Mesodermal cell (in vitro differentiated cells): ENCODE measurements around the gene PBLD.
"Not testable (repeated sequence)": the region's sequence is repeated elsewhere in the genome, so short reads cannot be mapped to it uniquely, and the experiment has no call there.

Experiments used
- H3K27ac ChIP-seq: 2 replicates; pipeline ENCODE4 v1.7.0; 2013; ENCODE audit warnings: mild to moderate bottlenecking, low read depth, low read length, moderate library complexity; ENCODE audit not compliant: severe bottlenecking
- H3K36me3 ChIP-seq: 2 replicates; pipeline ENCODE4 v1.7.1; 2013; ENCODE audit warnings: mild to moderate bottlenecking, low read length, moderate library complexity; ENCODE audit not compliant: control insufficient read depth, insufficient read depth
- H3K4me1 ChIP-seq: one replicate; pipeline ENCODE4 v1.7.1; 2013; ENCODE audit warnings: mild to moderate bottlenecking, low read length; ENCODE audit not compliant: insufficient read depth, control insufficient read depth, poor library complexity, severe bottlenecking
- H3K4me3 ChIP-seq: 2 replicates; pipeline ENCODE4 v1.7.0; 2013; ENCODE audit warnings: low read length, control low read depth, mild to moderate bottlenecking; ENCODE audit not compliant: insufficient read depth, poor library complexity, severe bottlenecking; ENCODE audit errors: extremely low read depth
- H3K9me3 ChIP-seq: 2 replicates; pipeline ENCODE4 v1.7.1; 2013; ENCODE audit warnings: mild to moderate bottlenecking, low read length, moderate library complexity; ENCODE audit not compliant: control insufficient read depth
- WGBS, 2 experiments: methylation state at CpG; one replicate each; pipeline ENCODE4 v1.1.5; 2013; ENCODE audit warnings: missing lambda C conversion rate in 2 of 2; ENCODE audit not compliant: insufficient coverage in 2 of 2; 5-methylcytosine and 5-hydroxymethylcytosine counted together

Gene PBLD

GRCh38 chr10:68249297-68249696 is 83.4 kb downstream of the PBLD start:
- no peaks in the 10 kb centered on the region for H3K36me3 ChIP-seq
- WGBS, 2 experiments = 95 to 100% methylated on average over 2 to 4 of the region's 4 CpGs

GRCh38 chr10:68247931-68248330 is 84.8 kb downstream of the PBLD start:
- Histone ChIP-seq H3K27ac (no peak overlapping the region), H3K4me1 (no peaks in the 10 kb centered on the region), H3K4me3 (no peak overlapping the region), H3K36me3 (no peaks in the 10 kb centered on the region), H3K9me3 (no peaks in the 10 kb centered on the region)
- 78 to 96% methylated on average over 2 to 5 of the region's 6 CpGs for WGBS, 2 experiments

More at GRCh38 chr10:68249297-68249696, 83.4 kb downstream of the PBLD start:
- H3K4me1 ChIP-seq = no peaks in the 10 kb centered on the region
- H3K27ac ChIP-seq = no peak overlapping the region
- H3K9me3 ChIP-seq = no peaks in the 10 kb centered on the region
- H3K4me3 ChIP-seq = no peak overlapping the region

- H3K36me3 ChIP-seq, H3K4me1 ChIP-seq, H3K4me3 ChIP-seq, H3K27ac ChIP-seq, H3K9me3 ChIP-seq: not testable (repeated sequence)
- WGBS, 2 experiments = 94 to 96% methylated on average over 6 of the region's 7 CpGs
These were observed 86.3 kb downstream of the PBLD start for GRCh38 chr10:68246397-68246796.

- no peaks in the 10 kb centered on the region for H3K4me1 ChIP-seq
- H3K36me3 ChIP-seq = no peaks in the 10 kb centered on the region
- H3K4me3 ChIP-seq = no peak overlapping the region
- WGBS, 2 experiments = 92 to 100% methylated on average over 1 to 2 of the region's 2 CpGs
- no peaks in the 10 kb centered on the region for H3K9me3 ChIP-seq
- no peak overlapping the region for H3K27ac ChIP-seq
These were observed 90.7 kb downstream of the PBLD start for GRCh38 chr10:68242051-68242450.

- Histone ChIP-seq H3K27ac (no peak overlapping the region), H3K4me1 (no peaks in the 10 kb centered on the region), H3K9me3 (no peaks in the 10 kb centered on the region), H3K4me3 (no peak overlapping the region), H3K36me3 (no peaks in the 10 kb centered on the region)
- 77 to 83% methylated on average over 4 of the region's 5 CpGs for WGBS, 2 experiments
These were observed 93.1 kb downstream of the PBLD start for GRCh38 chr10:68239596-68240150.

GRCh38 chr10:68239069-68239468 is 93.7 kb downstream of the PBLD start:
- no peaks in the 10 kb centered on the region for H3K36me3 ChIP-seq
- H3K27ac ChIP-seq = no peak overlapping the region
- no peaks in the 10 kb centered on the region for H3K9me3 ChIP-seq
- H3K4me1 ChIP-seq = no peaks in the 10 kb centered on the region
- WGBS, 2 experiments = 95 to 97% methylated on average over 4 of the region's 5 CpGs
- H3K4me3 ChIP-seq = no peak overlapping the region

- WGBS, 2 experiments = 91% methylated on average over 3 to 6 of the region's 6 CpGs
- Histone ChIP-seq H3K36me3 (no peaks in the 10 kb centered on the region), H3K4me1 (no peaks in the 10 kb centered on the region), H3K9me3 (no peaks in the 10 kb centered on the region), H3K27ac (no peak overlapping the region), H3K4me3 (no peak overlapping the region)
These were observed 94.4 kb downstream of the PBLD start for GRCh38 chr10:68238371-68238770.

- whole genome bisulfite sequencing, 2 experiments = 60% methylated on average over 1 of the region's 3 CpGs; no CpG with 5 or more reads in 1 of the 2 experiments
These were observed 95.6 kb downstream of the PBLD start for GRCh38 chr10:68237173-68237572.

GRCh38 chr10:68235581-68235980 is 97.1 kb downstream of the PBLD start:
- Histone ChIP-seq H3K27ac (no peak overlapping the region), H3K4me3 (no peak overlapping the region), H3K36me3 (no peaks in the 10 kb centered on the region), H3K4me1 (peaks cover 3% of the 10 kb centered on the region), H3K9me3 (no peaks in the 10 kb centered on the region)

More at GRCh38 chr10:68237173-68237572, 95.6 kb downstream of the PBLD start:
- H3K36me3 ChIP-seq = no peaks in the 10 kb centered on the region
- H3K27ac ChIP-seq = no peak overlapping the region
- H3K9me3 ChIP-seq = no peaks in the 10 kb centered on the region
- H3K4me3 ChIP-seq = no peak overlapping the region
- no peaks in the 10 kb centered on the region for H3K4me1 ChIP-seq

GRCh38 chr10:68235111-68235510 is 97.6 kb downstream of the PBLD start:
- Histone ChIP-seq H3K9me3 (no peaks in the 10 kb centered on the region), H3K36me3 (no peaks in the 10 kb centered on the region)
- WGBS, 2 experiments = 87 to 100% methylated on average over 1 to 2 of the region's 2 CpGs

GRCh38 chr10:68233046-68233445 is 99.7 kb downstream of the PBLD start:
- 67 to 100% methylated on average over 1 of the region's 3 CpGs for WGBS, 2 experiments
- Histone ChIP-seq H3K36me3 (no peaks in the 10 kb centered on the region), H3K9me3 (no peaks in the 10 kb centered on the region), H3K4me1 (peaks cover 3% of the 10 kb centered on the region), H3K4me3 (no peak overlapping the region), H3K27ac (no peak overlapping the region)

More at GRCh38 chr10:68235111-68235510, 97.6 kb downstream of the PBLD start:
- peaks cover 3% of the 10 kb centered on the region for H3K4me1 ChIP-seq
- H3K4me3 ChIP-seq = no peak overlapping the region
- H3K27ac ChIP-seq = no peak overlapping the region
